KBM-7 (cell line): ENCODE data around the gene HAUS1.

Experiments
- DNase-seq: peaks from one replicate; pipeline ENCODE4 v3.0.0-alpha.2; 2015
- in situ Hi-C: fragments of 300-500 bp; cut with MboI; formaldehyde crosslinking; loops from 2 replicates; pipeline ENCODE4 v1.14.3; 2020; ENCODE audit warnings: low sequenced_read_pairs, low pct_unique_long_range_greater_than_20kb, mixed read lengths

HAUS1 gene

DNA sequence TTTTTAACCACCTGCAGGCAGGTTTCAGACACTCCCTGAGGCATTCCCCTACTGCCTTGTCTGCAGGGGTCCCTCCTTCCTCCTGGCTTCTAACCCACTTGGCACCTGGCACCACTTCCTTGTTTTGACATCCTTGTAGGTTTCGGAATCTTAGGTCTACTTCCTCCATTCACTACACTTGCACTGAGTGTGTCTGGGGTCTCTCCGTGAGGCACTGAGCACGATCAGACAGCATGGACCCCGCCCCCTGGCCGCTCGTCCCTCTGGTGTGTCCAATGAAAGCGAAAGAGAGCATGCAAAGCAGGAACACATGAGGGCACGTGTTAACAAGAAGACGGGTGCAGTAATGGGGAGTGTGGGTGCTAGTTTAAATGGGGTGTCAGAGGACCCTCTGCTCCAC lies 63.8 kb downstream of the HAUS1 start:
- peak; percentile 68 for DNase-seq
- in situ Hi-C loops, result loop anchor here (25.0 kb wide), 2 partner anchors 319 to 494 kb away; partner anchors contain the start of gene LOXHD1

DNA sequence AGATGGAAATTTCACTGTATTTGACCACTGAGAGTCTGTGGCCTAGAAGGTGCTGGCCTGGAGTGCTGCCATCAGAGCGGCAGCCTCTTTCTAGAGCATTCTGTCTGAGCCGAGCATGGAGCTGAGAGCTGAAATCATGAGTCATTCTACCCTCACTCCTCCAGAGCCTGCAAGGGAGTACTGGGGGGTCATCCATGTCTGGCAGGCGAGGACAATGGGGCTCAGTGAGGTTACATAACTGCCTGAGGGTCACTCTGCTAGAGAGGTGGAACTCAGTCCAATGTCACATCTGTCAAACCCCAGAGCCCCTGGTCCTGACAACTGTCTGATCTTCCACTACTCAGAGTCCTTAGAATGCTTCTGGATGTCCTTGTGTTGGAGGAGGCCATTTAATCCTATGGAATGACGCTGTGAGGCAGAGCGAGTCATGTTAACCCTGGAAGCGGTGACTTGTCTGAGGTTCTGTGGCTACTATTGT lies 65.3 kb downstream of the HAUS1 start:
- no peak for DNase-seq
- in situ Hi-C loops, result loop anchor here (25.0 kb wide), 2 partner anchors 318 to 493 kb away; partner anchors contain the start of gene LOXHD1

DNA sequence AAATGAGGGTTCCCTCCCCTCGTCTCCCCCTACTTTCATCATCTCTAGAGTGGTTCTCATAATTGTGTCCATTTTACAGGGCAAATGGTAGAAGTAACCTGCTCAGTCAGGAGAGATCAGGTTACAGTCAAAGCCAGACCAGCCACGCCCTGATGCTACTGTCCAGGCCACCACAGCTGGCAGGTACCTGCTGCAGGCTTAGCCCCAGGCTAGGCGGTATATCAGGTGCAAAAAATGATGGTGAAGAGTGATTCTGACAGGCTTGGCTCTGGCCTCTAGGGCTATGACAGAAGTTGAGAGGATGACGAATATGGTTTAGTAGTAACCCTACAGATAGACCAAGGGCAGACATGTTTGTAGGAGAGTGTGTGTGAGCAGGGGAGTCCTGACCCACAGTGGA lies 67.1 kb downstream of the HAUS1 start:
- in situ Hi-C loops, result loop anchor here (25.0 kb wide), 2 partner anchors 316 to 491 kb away; partner anchors contain the start of gene LOXHD1

DNA sequence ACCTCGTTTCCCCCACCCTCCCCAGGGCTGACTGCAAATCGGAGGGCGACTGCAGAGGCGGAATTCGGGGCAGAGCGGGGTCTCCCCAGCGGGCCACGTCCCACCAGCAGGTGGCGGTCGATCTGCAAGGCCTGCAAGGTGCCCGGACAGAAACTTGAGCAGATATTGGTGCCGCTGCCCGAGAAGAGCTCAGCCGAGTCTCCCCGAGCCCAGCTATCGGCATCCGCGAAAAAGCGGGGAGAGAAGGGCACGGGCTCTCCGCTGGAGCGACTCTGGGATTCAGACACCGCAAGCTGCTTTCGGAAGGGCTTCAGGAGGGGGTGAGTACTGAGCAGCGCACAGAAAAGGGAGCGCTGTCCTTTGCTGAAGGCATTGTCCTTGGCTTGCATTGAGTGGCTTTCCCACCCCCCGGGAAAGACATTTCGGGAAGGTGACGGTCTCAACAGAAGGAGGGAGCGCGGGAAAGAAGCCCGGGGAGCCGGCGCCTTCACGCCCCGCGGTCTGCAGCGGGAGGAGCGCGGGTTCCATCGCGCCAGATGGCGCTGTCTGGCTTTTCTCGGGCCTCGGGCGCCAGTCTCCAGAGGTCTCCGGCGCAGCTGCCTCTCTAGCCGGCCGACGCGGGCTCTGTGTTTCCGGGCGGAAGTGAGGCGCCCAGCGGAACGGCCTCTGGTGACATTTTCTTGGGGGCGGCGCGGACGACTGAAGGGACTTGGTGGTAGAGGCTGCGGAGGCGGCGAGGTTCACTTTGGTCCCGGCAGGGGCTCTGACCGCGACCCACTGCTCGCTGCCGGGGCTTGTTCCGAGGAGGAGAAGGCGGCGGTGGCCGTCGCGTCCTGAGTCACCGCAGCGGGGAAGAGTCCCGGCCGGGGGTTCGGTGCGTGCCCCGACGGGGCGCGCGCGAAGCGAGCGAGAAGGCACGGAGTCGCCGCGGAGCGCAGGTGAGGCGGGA lies 69.5 kb downstream of the HAUS1 start:
- in situ Hi-C loops, result loop anchor here (25.0 kb wide), 2 partner anchors 314 to 489 kb away; partner anchors contain the start of gene LOXHD1
- DNase-seq, result peak; percentile 95

More for the DNA sequence above, 67.1 kb downstream of the HAUS1 start:
- no peak for DNase-seq

DNA sequence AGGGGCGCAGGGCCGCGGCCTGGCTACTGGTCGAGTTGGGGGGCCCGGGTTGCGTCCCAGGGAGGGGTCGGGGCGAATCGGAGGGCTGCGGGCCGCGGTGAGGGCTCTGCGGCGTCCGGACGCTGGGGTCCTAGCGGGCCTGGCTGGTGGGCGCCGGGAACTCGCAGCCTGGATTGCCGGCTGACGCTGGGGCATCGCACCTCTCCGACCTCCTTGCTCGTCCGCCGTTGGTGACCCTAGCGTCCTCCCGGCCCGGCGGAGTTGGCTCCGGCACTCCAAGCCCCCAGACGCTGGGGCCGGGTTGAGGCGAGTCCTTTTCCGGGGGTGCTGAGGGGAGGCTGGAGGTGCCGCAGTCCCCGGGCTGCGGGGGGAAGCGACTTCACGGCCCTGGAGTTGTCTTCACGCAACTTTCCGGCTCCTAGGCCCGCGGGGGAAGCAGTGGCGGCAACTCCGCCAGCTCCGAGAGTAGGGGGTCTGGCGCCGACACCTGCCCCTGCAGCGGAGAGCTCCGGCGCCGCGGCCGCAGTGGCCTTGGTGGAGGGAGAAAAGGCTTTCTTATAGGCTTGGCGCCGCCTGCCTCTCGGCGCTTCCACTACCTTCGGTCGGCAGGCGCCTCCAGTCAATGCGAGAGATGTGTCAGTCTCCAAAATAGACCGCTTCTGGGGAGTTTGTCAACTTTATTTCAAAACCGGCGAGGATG lies 70.3 kb downstream of the HAUS1 start:
- in situ Hi-C loops, result loop anchor here (25.0 kb wide), 2 partner anchors 313 to 488 kb away; partner anchors contain the start of gene LOXHD1
- peak; percentile 50 for DNase-seq

DNA sequence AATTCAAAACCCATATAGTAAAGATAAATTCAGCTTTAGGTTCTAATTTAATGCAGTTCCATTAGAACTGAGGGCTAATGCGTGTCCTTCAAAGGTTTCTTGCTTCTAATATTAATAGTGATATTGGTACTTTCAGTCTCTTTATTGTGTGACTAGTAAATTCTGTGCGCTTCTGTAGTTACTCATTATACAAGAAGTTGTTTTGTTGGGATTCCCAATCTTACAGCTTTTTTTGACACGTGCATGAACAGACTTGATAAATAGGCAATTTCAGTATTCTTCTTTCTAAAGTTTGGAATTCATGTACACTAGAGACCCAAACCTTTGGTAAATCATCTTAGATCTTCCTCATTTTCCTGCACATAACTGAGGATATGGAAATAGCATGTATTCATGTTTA lies 71.8 kb downstream of the HAUS1 start:
- in situ Hi-C loops, result no loop called here

More for the DNA sequence above, 71.8 kb downstream of the HAUS1 start:
- no peak for DNase-seq
